Measurements from ENCODE around the gene CRACDL.

Gene CRACDL

DNA sequence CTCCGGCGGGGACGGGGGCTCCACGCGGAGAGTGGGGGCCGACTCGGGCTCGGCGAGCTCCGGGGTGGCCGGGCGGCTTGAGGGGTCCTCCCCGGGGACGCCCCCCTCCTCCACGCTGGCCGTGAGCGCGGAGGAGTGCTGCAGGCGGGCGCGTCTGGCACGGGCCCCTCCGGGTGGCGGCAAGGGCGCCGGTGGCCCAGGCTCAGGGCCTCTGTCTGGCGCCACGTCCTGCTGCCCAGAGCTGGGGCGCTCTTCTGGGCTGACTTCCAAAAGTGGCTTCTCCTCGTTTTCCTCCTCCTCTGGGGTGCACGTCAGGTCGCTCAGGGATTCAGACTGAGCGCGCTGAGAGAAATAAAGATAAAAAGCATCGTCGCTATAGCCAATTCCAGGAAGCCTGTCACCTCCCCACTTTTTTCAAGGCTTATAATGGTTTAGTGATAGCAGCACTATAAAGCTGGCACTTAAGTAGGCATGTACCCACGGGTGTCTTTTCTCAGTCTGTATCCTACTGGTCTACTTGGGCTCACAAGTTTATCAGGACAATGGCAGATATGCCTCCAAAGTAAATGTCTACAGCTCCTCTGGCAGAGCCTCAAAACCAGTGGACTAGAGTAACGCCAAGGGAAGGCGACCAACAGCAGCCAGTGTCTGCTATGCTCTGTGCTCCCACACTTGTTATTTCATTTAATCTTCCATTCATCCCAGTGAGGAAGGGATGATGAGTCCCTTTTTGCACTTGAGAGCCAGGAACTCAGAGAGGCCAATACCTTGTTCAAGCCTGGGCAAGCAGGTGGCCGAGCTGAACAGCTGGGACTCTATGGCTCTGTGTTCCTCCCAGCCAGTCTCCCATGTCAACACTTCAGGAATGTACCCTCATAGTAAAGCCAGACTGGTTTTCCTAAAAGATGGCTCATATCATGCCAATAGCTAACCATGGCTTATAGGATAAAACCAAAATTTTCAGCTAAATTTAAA lies 112.5 kb downstream of the CRACDL start:
- H3K36me3 ChIP-seq (replicated peaks) = no peaks in the 10 kb centered on the region
- no peaks in the 10 kb centered on the region for H3K4me1 ChIP-seq
- no peaks in the 10 kb centered on the region for H3K9me3 ChIP-seq
- H3K4me3 ChIP-seq = no peak overlapping the region
- H3K27me3 ChIP-seq (ENCODE audit: low read depth) = no peaks in the 10 kb centered on the region
- no peak for DNase-seq (ENCODE audit: low spot score in 2 of 2)
- in situ Hi-C loops (cut with MboI; ENCODE audit: low sequenced_read_pairs) = no loop called here

GRCh38 chr2:98822301-98823164 lies 113.5 kb downstream of the CRACDL start:
- Histone ChIP-seq H3K27me3 (ENCODE audit: low read depth) (no peaks in the 10 kb centered on the region), H3K36me3 (replicated peaks) (no peaks in the 10 kb centered on the region), H3K9me3 (no peaks in the 10 kb centered on the region), H3K4me1 (no peaks in the 10 kb centered on the region), H3K4me3 (no peak overlapping the region)
- no peak for DNase-seq (ENCODE audit: low spot score in 2 of 2)
- in situ Hi-C loops (cut with MboI; ENCODE audit: low sequenced_read_pairs) = no loop called here

GRCh38 chr2:98821629-98822135 lies 114.3 kb downstream of the CRACDL start:
- no peaks in the 10 kb centered on the region for H3K4me1 ChIP-seq
- no peak overlapping the region for H3K4me3 ChIP-seq
- H3K9me3 ChIP-seq = no peaks in the 10 kb centered on the region
- in situ Hi-C loops (cut with MboI; ENCODE audit: low sequenced_read_pairs) = no loop called here
- H3K36me3 ChIP-seq (replicated peaks) = no peaks in the 10 kb centered on the region
- H3K27me3 ChIP-seq (ENCODE audit: low read depth) = no peaks in the 10 kb centered on the region
- DNase-seq (ENCODE audit: low spot score in 2 of 2) = no peak

- H3K4me3 ChIP-seq = no peak overlapping the region
- in situ Hi-C loops (cut with MboI; ENCODE audit: low sequenced_read_pairs) = no loop called here
- H3K36me3 ChIP-seq (replicated peaks) = no peaks in the 10 kb centered on the region
- no peak for DNase-seq (ENCODE audit: low spot score in 2 of 2)
- H3K4me1 ChIP-seq = no peaks in the 10 kb centered on the region
- no peaks in the 10 kb centered on the region for H3K9me3 ChIP-seq
- H3K27me3 ChIP-seq (ENCODE audit: low read depth) = no peaks in the 10 kb centered on the region
These were observed 116.7 kb downstream of the CRACDL start for GRCh38 chr2:98819231-98819766.

DNA sequence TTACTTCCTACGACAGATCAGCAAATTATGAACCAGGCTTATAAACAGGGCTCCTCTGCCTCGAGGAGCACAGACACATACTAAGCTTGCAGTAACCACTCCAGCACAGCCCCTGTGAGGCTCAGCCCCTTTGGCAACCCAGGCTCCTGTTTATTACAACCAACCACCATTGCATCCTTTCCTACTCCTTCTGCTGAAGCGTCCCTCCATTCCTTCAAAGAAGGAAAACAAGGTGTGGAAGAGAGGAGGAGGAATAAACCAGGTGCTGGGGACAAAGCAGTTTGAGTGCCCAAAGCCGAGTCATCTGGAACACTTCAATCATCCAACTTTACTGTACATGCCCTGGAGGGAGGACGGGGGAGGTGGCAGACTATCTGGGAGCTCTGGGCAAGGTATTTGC lies 117.9 kb downstream of the CRACDL start:
- in situ Hi-C loops (cut with MboI; ENCODE audit: low sequenced_read_pairs) = no loop called here

GRCh38 chr2:98816281-98816680 lies 119.7 kb downstream of the CRACDL start:
- Histone ChIP-seq H3K27me3 (ENCODE audit: low read depth) (no peaks in the 10 kb centered on the region), H3K4me3 (no peak overlapping the region), H3K36me3 (replicated peaks) (no peaks in the 10 kb centered on the region), H3K4me1 (no peaks in the 10 kb centered on the region), H3K9me3 (no peaks in the 10 kb centered on the region)
- no peak for DNase-seq (ENCODE audit: low spot score in 2 of 2)
- in situ Hi-C loops (cut with MboI; ENCODE audit: low sequenced_read_pairs) = no loop called here

More for the DNA sequence above, 117.9 kb downstream of the CRACDL start:
- Histone ChIP-seq H3K4me1 (no peaks in the 10 kb centered on the region), H3K9me3 (no peaks in the 10 kb centered on the region), H3K4me3 (no peak overlapping the region), H3K27me3 (ENCODE audit: low read depth) (no peaks in the 10 kb centered on the region), H3K36me3 (replicated peaks) (no peaks in the 10 kb centered on the region)
- no peak for DNase-seq (ENCODE audit: low spot score in 2 of 2)

DNA sequence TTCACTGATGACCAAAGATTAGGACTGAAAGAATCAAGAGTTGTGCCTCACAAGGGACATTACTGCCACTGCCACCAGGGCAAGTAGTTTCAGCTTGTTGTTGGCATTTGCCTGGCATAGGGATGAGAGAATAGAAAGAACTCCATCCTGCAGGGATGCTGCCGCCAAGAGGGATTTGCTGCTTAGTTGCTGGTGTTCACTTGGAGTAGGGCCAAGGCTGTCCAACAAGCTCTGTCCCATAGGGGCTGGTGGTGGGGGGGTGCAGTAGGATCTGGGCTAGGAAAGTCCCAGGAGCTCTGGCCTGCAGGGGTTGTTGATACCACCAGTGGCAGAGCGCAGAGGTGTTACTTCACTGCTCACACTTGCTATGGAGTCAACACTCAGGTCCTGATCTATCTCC lies 120.2 kb downstream of the CRACDL start:
- DNase-seq (ENCODE audit: low spot score in 2 of 2) = no peak
- no peaks in the 10 kb centered on the region for H3K4me1 ChIP-seq
- H3K27me3 ChIP-seq (ENCODE audit: low read depth) = no peaks in the 10 kb centered on the region
- no peaks in the 10 kb centered on the region for H3K9me3 ChIP-seq
- no peak overlapping the region for H3K4me3 ChIP-seq
- in situ Hi-C loops (cut with MboI; ENCODE audit: low sequenced_read_pairs) = no loop called here
- H3K36me3 ChIP-seq (replicated peaks) = no peaks in the 10 kb centered on the region

DNA sequence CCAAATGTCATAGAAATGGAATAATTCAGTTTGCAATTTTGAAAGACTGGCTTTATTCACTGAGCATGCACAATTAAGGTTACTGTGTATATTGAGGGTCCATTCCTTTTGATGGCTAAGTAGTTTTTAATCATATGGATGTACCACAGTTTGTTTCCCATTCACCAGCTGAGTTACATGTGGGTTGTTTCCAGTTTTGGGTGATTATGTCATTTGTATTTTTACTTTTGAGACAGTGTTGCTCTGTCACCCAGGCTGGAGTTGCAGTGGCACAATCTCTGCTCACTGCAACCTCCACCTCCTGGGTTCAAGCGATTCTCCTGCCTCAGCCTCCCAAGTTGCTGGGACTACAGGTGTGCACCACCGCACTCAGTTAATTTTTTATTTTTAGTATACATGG lies 124.3 kb downstream of the CRACDL start:
- Histone ChIP-seq H3K27me3 (ENCODE audit: low read depth) (no peaks in the 10 kb centered on the region; the same call in 1 of the 2 replicates), H3K4me3 (no peak overlapping the region), H3K9me3 (no peaks in the 10 kb centered on the region), H3K36me3 (replicated peaks) (no peaks in the 10 kb centered on the region), H3K4me1 (no peaks in the 10 kb centered on the region)
- no peak for DNase-seq (ENCODE audit: low spot score in 2 of 2)
- in situ Hi-C loops (cut with MboI; ENCODE audit: low sequenced_read_pairs) = no loop called here

DNA sequence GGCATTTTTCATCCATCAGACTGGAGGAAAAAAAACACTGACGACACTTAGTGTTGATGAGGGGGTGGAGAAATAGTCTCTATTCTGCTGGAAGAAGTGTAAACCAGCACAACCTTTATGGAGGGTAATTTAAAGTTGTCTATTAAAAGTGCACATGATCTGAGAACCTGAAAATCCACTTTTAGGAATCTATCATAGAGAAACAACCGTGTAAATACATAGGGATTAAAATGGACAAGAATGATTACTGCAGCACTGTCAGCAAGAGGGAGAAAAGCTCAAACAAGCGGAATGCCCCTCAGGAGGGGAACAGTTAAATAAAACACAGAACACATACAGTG lies 125.5 kb downstream of the CRACDL start:
- Histone ChIP-seq H3K4me3 (no peak overlapping the region), H3K27me3 (ENCODE audit: low read depth) (no peaks in the 10 kb centered on the region; the same call in 1 of the 2 replicates), H3K36me3 (replicated peaks) (no peaks in the 10 kb centered on the region), H3K9me3 (no peaks in the 10 kb centered on the region), H3K4me1 (no peaks in the 10 kb centered on the region)
- DNase-seq (ENCODE audit: low spot score in 2 of 2) = no peak
- in situ Hi-C loops (cut with MboI; ENCODE audit: low sequenced_read_pairs) = no loop called here

DNA sequence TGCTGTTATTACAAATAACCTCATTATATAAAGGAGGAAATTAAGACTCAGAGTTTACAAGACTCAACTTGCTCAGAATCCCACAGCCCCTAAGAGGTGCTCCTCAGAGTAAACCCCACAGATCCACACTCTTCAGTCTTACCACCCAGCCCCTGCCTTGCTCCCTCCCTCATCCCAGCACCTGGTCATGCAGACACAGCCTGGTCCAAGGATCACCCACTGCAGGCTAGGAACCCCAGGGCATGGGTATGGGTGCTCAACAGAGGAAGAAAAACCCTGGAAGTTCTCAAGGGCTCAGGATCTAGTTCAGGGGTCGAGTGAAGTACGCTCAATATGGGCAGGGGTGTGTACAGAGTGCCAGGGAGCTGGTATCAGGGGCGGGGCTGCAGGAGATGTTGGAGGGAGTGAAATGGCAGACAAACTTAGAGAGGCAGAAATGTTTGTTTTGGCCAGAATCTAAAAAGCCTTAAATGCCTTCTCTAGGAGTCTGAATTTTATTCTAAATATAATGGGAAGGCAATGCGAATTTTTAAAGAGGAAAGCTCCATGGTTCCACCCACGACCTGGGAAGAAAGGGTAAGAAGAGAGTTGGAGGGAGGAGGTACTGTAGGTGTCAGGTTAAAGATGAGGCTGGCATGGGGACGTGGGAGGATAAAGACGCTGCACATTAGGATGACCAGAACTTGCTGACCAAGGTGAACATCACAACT lies 126.0 kb downstream of the CRACDL start:
- H3K4me1 ChIP-seq = no peaks in the 10 kb centered on the region
- no peaks in the 10 kb centered on the region; the same call in 1 of the 2 replicates for H3K27me3 ChIP-seq (ENCODE audit: low read depth)
- no peaks in the 10 kb centered on the region for H3K36me3 ChIP-seq (replicated peaks)
- no peaks in the 10 kb centered on the region for H3K9me3 ChIP-seq
- in situ Hi-C loops (cut with MboI; ENCODE audit: low sequenced_read_pairs) = no loop called here
- H3K4me3 ChIP-seq = no peak overlapping the region
- no peak for DNase-seq (ENCODE audit: low spot score in 2 of 2)

DNA sequence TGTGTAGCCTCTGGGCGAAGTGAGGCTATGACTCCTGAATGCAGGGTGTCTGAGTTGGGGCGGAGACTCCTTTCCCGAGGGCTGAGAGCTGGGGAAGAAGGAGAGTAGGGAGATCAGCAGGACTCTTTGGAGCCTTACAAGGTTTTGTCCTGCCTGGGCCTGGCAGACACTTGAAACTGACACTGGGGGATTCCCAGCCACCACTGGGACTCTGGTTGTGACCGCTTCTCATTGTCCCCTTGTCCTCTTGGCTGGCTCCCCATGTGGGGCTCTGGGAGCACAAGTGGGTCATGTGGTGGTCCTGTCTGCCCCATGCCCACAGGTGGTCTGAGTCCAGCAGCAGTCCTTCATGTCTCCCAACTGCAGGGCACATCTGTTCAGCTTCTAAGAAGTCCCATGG lies 126.9 kb downstream of the CRACDL start:
- in situ Hi-C loops (cut with MboI; ENCODE audit: low sequenced_read_pairs) = no loop called here
- Histone ChIP-seq H3K9me3 (no peaks in the 10 kb centered on the region), H3K36me3 (replicated peaks) (no peaks in the 10 kb centered on the region), H3K27me3 (ENCODE audit: low read depth) (no peaks in the 10 kb centered on the region; the same call in 1 of the 2 replicates), H3K4me1 (no peaks in the 10 kb centered on the region), H3K4me3 (no peak overlapping the region)
- DNase-seq (ENCODE audit: low spot score in 2 of 2) = no peak

GRCh38 chr2:98808546-98808945 lies 127.5 kb downstream of the CRACDL start:
- no peak for DNase-seq (ENCODE audit: low spot score in 2 of 2)
- Histone ChIP-seq H3K4me3 (no peak overlapping the region), H3K27me3 (ENCODE audit: low read depth) (no peaks in the 10 kb centered on the region; the same call in 1 of the 2 replicates), H3K36me3 (replicated peaks) (no peaks in the 10 kb centered on the region), H3K4me1 (no peaks in the 10 kb centered on the region), H3K9me3 (no peaks in the 10 kb centered on the region)
- in situ Hi-C loops (cut with MboI; ENCODE audit: low sequenced_read_pairs) = no loop called here

DNA sequence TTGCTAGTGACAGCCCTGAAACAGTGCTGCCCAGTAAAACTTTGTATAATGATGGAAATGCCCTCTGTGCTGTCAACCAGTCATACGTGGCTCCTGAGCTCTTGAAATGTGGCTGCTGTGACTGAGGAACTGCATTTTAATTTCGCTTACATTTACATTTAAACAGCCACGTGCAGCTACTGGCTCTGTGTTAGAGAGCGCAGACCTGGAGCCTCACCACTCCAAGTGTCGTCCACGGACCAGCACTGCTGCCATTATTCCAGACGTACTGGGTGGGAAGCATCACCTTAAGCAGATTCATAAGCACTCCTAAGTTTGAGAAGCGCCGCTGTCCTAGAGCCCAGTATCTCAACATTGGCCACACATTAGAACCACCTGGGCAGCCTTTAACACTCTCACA lies 128.1 kb downstream of the CRACDL start:
- Histone ChIP-seq H3K27me3 (ENCODE audit: low read depth) (no peaks in the 10 kb centered on the region; the same call in 1 of the 2 replicates), H3K4me1 (no peaks in the 10 kb centered on the region), H3K4me3 (no peak overlapping the region), H3K36me3 (replicated peaks) (no peaks in the 10 kb centered on the region), H3K9me3 (no peaks in the 10 kb centered on the region)
- in situ Hi-C loops (cut with MboI; ENCODE audit: low sequenced_read_pairs) = no loop called here
- DNase-seq (ENCODE audit: low spot score in 2 of 2) = no peak
